GM23338 (cell line): ENCODE data around the gene CHSY1. TPM values are rescaled to one million over a fixed set of nuclear protein-coding genes. Genes with fewer than 3 reads are reported as not detected.

Source experiments
- ATAC-seq: fragments of 200-7000 bp; cut with Tn5 transposase; 3 replicates; pipeline ENCODE4 v1.9.1; 2020
- DNase-seq: peaks from one replicate; pipeline ENCODE4 v3.0.0-alpha.2; 2015; ENCODE audit warnings: low spot score
- H2AFZ ChIP-seq: fragments of 200-600 bp; sonication (generic); 2 replicates; pipeline ENCODE4 v1.8.0; 2016; ENCODE audit warnings: antibody characterized with exemption, mild to moderate bottlenecking, moderate library complexity
- H3F3A ChIP-seq: fragments of 200-600 bp; sonication (generic); replicated peaks from 2 replicates; pipeline ENCODE4 v1.8.0; 2017; ENCODE audit warnings: antibody characterized with exemption, mixed run types, low read depth
- H3K27ac ChIP-seq: fragments of 200-600 bp; sonication (generic); 2 replicates; pipeline ENCODE4 v1.6.1; 2016; ENCODE audit warnings: low read depth
- H3K27me3 ChIP-seq: fragments of 200-600 bp; sonication (generic); 2 replicates; pipeline ENCODE4 v1.8.0; 2016; ENCODE audit warnings: mild to moderate bottlenecking, mixed run types, moderate library complexity; ENCODE audit not compliant: insufficient read depth
- H3K36me3 ChIP-seq: fragments of 200-600 bp; sonication (generic); 2 replicates; pipeline ENCODE4 v1.8.0; 2016; ENCODE audit warnings: mild to moderate bottlenecking; ENCODE audit not compliant: insufficient read depth
- H3K4me1 ChIP-seq: fragments of 200-600 bp; sonication (generic); 2 replicates; pipeline ENCODE4 v1.8.0; 2016; ENCODE audit warnings: mild to moderate bottlenecking, moderate library complexity; ENCODE audit not compliant: insufficient read depth
- H3K4me2 ChIP-seq: fragments of 200-600 bp; sonication (generic); 2 replicates; pipeline ENCODE4 v1.7.1; 2017; ENCODE audit warnings: mixed run types
- H3K4me3 ChIP-seq: fragments of 200-600 bp; sonication (generic); 2 replicates; pipeline ENCODE4 v1.6.1; 2016; ENCODE audit warnings: mixed run types
- H3K79me2 ChIP-seq: fragments of 200-600 bp; sonication (generic); replicated peaks from 2 replicates; pipeline ENCODE4 v1.8.0; 2017; ENCODE audit warnings: mild to moderate bottlenecking; ENCODE audit not compliant: insufficient read depth
- H3K9me2 ChIP-seq: fragments of 200-600 bp; sonication (generic); 2 replicates; pipeline ENCODE4 v1.8.0; 2017; ENCODE audit not compliant: insufficient read depth
- H4K20me1 ChIP-seq: fragments of 200-600 bp; sonication (generic); replicated peaks from 2 replicates; pipeline ENCODE4 v1.8.0; 2017; ENCODE audit warnings: mild to moderate bottlenecking; ENCODE audit not compliant: insufficient read depth
- H3K27ac Mint-ChIP-seq: 2 replicates; pipeline ENCODE4 v1.8.0; 2020; ENCODE audit warnings: inconsistent platforms, mild to moderate bottlenecking, moderate library complexity, mixed read lengths
- H3K27me3 Mint-ChIP-seq: 3 replicates; pipeline ENCODE4 v1.8.0; 2022; ENCODE audit warnings: low read depth, mild to moderate bottlenecking, moderate library complexity, mixed read lengths, inconsistent platforms; ENCODE audit not compliant: insufficient read depth, poor library complexity
- H3K36me3 Mint-ChIP-seq: 3 replicates; pipeline ENCODE4 v1.8.0; 2021; ENCODE audit warnings: low read depth, mild to moderate bottlenecking, inconsistent platforms, moderate library complexity, mixed read lengths
- H3K4me1 Mint-ChIP-seq: 3 replicates; pipeline ENCODE4 v1.8.0; 2020; ENCODE audit warnings: mild to moderate bottlenecking, inconsistent platforms, mixed read lengths
- H3K4me3 Mint-ChIP-seq: 3 replicates; pipeline ENCODE4 v1.8.0; 2021; ENCODE audit warnings: moderate library complexity, mild to moderate bottlenecking, inconsistent platforms, mixed read lengths
- H3K9me3 Mint-ChIP-seq: 3 replicates; pipeline ENCODE4 v1.8.0; 2020; ENCODE audit warnings: moderate library complexity, mild to moderate bottlenecking, inconsistent platforms, mixed read lengths
- CREB1 ChIP-seq: fragments of 250-450 bp; sonication (Bioruptor Pico); IDR thresholded peaks from 2 replicates; pipeline ENCODE4 v1.5.0; 2020; ENCODE audit warnings: low read depth, mild to moderate bottlenecking, moderate library complexity
- EZH2phosphoT487 ChIP-seq: fragments of 200-600 bp; sonication (generic); IDR thresholded peaks from one replicate; pipeline ENCODE4 v1.8.1; 2018; ENCODE audit warnings: antibody characterized with exemption; ENCODE audit not compliant: unreplicated experiment
- JUNB ChIP-seq: IDR thresholded peaks from one replicate; pipeline ENCODE4 v1.6.1; 2016; ENCODE audit warnings: antibody characterized with exemption; ENCODE audit not compliant: unreplicated experiment
- POLR2AphosphoS5 ChIP-seq: IDR thresholded peaks from 2 replicates; pipeline ENCODE4 v1.6.1; 2016; ENCODE audit warnings: antibody characterized with exemption, low read depth
- ZNF114 ChIP-seq: fragments of 250-450 bp; sonication (Bioruptor Pico); IDR thresholded peaks from 2 replicates; pipeline ENCODE4 v1.5.0; 2020; ENCODE audit warnings: mild to moderate bottlenecking, moderate library complexity
- ZNF331 ChIP-seq: fragments of 250-450 bp; sonication (Bioruptor Pico); IDR thresholded peaks from 2 replicates; pipeline ENCODE4 v1.5.0; 2020; ENCODE audit warnings: low read depth, mild to moderate bottlenecking, moderate library complexity
- polyA plus RNA-seq: library from polyadenylated mRNA; unstranded; fragments of >200 nt; fragmentation: Nextera tagmentation; extraction: Ambion mirVana; gene quantifications from 2 replicates; pipeline ENCODE4 v1.2.1, GENCODE V29; 2016
- total RNA-seq: library from RNA; depleted of rRNA; stranded (reverse); fragments of >200 nt; shearing (Covaris generic); gene quantifications from 2 replicates; pipeline ENCODE4 v1.2.3, GENCODE V29; 2014
- TF ChIP-seq, protein P1 (sequence below), 2 experiments: fragments of 200-600 bp in 1 of 2; sonication (generic) in 1 of 2; conservative IDR thresholded peaks; 2 replicates each; pipeline versions ENCODE4 v1.5.1 to v1.6.1; 2016 to 2017; ENCODE audit warnings: antibody characterized with exemption in 2 of 2, low read depth in 2 of 2, mild to moderate bottlenecking in 2 of 2, moderate library complexity in 1 of 2
- TF ChIP-seq, protein P2 (sequence below): IDR thresholded peaks from one replicate; pipeline ENCODE4 v1.6.1; 2018; ENCODE audit warnings: antibody characterized with exemption; ENCODE audit not compliant: unreplicated experiment

The CHSY1 gene
- total and polyA plus RNA-seq, 2 experiments from 2014 or later = 9.8 to 47.7 TPM

DNA sequence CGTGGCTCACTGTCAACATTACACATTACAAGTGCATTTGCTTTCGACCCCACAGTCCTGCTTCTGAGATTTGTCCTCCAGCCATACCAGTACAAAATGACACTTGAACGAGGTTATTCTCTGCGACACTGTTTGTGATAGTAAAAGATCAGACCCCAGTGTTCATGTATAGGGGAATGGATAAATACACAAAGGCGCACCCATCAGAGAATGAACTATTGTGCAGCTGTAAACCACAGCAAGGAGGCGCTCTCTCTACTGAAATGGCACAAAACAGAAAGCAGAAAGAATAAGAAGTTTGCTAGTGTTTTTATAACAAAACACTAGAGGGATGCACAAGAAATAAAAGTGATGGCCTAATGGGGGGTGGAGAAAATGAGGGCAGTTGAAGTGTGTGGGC is 4.9 kb upstream of the CHSY1 start:
- Histone ChIP-seq H4K20me1 (no peaks in the 10 kb centered on the region), H3K79me2 (no peaks in the 10 kb centered on the region), H3K4me3 (no peak overlapping the region), H3K27ac (no peak overlapping the region), H3K9me2 (no peaks in the 10 kb centered on the region), H3K27me3 (peaks cover 17% of the 10 kb centered on the region), H2AFZ (no peak overlapping the region), H3K4me2 (no peak overlapping the region), H3K4me1 (peaks cover 8% of the 10 kb centered on the region), H3K36me3 (no peaks in the 10 kb centered on the region), H3F3A (peaks cover 4% of the 10 kb centered on the region; the same call in 1 of the 2 replicates)
- TF ChIP-seq EZH2phosphoT487 = no peak
- TF ChIP-seq, protein P1, sequence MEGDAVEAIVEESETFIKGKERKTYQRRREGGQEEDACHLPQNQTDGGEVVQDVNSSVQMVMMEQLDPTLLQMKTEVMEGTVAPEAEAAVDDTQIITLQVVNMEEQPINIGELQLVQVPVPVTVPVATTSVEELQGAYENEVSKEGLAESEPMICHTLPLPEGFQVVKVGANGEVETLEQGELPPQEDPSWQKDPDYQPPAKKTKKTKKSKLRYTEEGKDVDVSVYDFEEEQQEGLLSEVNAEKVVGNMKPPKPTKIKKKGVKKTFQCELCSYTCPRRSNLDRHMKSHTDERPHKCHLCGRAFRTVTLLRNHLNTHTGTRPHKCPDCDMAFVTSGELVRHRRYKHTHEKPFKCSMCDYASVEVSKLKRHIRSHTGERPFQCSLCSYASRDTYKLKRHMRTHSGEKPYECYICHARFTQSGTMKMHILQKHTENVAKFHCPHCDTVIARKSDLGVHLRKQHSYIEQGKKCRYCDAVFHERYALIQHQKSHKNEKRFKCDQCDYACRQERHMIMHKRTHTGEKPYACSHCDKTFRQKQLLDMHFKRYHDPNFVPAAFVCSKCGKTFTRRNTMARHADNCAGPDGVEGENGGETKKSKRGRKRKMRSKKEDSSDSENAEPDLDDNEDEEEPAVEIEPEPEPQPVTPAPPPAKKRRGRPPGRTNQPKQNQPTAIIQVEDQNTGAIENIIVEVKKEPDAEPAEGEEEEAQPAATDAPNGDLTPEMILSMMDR (conservative IDR thresholded peaks at IDR 0.05; ENCODE audit: low read depth in 2 of 2) = peak; percentile 63 to 69
- H3K9me3 Mint-ChIP-seq = no peaks in the 10 kb centered on the region
- ATAC-seq (no peak), DNase-seq (peak; percentile 52)
- peaks cover 14% of the 10 kb centered on the region for H3K27me3 Mint-ChIP-seq
- no peaks in the 10 kb centered on the region for H3K36me3 Mint-ChIP-seq
- H3K27ac Mint-ChIP-seq = no peak overlapping the region
- H3K4me1 Mint-ChIP-seq = peaks cover 40% of the 10 kb centered on the region
- no peak overlapping the region for H3K4me3 Mint-ChIP-seq

DNA sequence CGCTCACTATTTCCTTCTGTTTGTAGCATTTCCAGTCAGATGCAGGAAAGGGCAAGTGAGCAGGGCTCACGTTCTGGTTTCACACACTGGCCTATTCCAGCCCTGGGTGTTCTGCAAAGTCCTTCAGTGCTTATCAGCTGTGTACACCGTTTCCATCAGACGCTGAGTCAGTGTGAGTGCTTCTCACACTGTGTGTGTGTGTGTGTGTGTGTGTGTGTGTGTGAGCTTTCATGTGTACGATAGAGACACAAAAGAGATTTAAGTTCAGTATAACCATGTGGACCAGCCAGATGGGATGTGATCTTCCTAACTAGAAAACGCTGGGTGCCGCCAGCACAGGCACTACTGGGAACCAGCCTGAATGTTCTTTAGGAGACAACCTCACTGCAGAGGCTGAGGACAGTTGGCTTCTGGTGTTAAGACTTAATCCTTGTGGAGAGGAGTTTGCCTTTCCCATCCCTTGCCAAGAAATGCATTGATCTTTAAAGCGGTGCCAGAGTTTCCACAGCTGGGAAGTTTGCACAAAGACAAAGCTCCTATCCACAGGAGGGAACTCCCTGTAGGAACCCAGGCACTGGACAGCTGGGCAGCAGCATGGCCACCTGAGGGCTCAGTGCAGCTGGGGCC is 3.9 kb upstream of the CHSY1 start:
- Mint-ChIP-seq H3K27ac (no peak overlapping the region; the same call in 1 of the 2 replicates), H3K4me3 (no peak overlapping the region), H3K4me1 (peaks cover 40% of the 10 kb centered on the region), H3K36me3 (peaks cover under 1% of the 10 kb centered on the region; the same call in 1 of the 3 replicates), H3K9me3 (no peaks in the 10 kb centered on the region), H3K27me3 (peaks cover 15% of the 10 kb centered on the region)
- Histone ChIP-seq H3K79me2 (peaks cover 1% of the 10 kb centered on the region), H4K20me1 (no peaks in the 10 kb centered on the region), H3K4me3 (no peak overlapping the region), H3F3A (peaks cover 4% of the 10 kb centered on the region; the same call in 1 of the 2 replicates), H3K27ac (no peak overlapping the region), H3K4me1 (peaks cover 8% of the 10 kb centered on the region), H3K4me2 (no peak overlapping the region), H3K36me3 (no peaks in the 10 kb centered on the region), H2AFZ (no peak overlapping the region), H3K27me3 (peaks cover 17% of the 10 kb centered on the region), H3K9me2 (no peaks in the 10 kb centered on the region)
- TF ChIP-seq CREB1 (CRISPR knock-in tag) = no peak
- TF ChIP-seq ZNF114 (CRISPR knock-in tag) = no peak
- no peak for TF ChIP-seq POLR2AphosphoS5
- no peak for TF ChIP-seq ZNF331 (CRISPR knock-in tag)
- TF ChIP-seq, protein P2, sequence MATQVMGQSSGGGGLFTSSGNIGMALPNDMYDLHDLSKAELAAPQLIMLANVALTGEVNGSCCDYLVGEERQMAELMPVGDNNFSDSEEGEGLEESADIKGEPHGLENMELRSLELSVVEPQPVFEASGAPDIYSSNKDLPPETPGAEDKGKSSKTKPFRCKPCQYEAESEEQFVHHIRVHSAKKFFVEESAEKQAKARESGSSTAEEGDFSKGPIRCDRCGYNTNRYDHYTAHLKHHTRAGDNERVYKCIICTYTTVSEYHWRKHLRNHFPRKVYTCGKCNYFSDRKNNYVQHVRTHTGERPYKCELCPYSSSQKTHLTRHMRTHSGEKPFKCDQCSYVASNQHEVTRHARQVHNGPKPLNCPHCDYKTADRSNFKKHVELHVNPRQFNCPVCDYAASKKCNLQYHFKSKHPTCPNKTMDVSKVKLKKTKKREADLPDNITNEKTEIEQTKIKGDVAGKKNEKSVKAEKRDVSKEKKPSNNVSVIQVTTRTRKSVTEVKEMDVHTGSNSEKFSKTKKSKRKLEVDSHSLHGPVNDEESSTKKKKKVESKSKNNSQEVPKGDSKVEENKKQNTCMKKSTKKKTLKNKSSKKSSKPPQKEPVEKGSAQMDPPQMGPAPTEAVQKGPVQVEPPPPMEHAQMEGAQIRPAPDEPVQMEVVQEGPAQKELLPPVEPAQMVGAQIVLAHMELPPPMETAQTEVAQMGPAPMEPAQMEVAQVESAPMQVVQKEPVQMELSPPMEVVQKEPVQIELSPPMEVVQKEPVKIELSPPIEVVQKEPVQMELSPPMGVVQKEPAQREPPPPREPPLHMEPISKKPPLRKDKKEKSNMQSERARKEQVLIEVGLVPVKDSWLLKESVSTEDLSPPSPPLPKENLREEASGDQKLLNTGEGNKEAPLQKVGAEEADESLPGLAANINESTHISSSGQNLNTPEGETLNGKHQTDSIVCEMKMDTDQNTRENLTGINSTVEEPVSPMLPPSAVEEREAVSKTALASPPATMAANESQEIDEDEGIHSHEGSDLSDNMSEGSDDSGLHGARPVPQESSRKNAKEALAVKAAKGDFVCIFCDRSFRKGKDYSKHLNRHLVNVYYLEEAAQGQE = no peak
- no peak for TF ChIP-seq JUNB
- TF ChIP-seq EZH2phosphoT487 = no peak
- DNase-seq (no peak), ATAC-seq (no peak)
